Activated T-helper 1 cell treated with anti-CD3 and anti-CD28 coated beads, Interleukin-12 subunit alpha, Interleukin-12 subunit beta, Interleukin-2, Interleukin-4 antibody, amounts not matched to agents 30 ng/mL and 10 ng/mL and 1 ng/mL, durations not matched to agents 14 hours and 24 hours and 36 hours (primary cell): ENCODE measurements around the gene LIMD2. TPM values are rescaled to one million over a fixed set of nuclear protein-coding genes. Genes with fewer than 3 reads are reported as not detected.

Experiments
- DNase-seq: peaks from one replicate; pipeline ENCODE4 v3.0.0; 2021; ENCODE audit warnings: low spot score
- H3K27ac Mint-ChIP-seq: one replicate; pipeline ENCODE4 v1.8.0; 2021; ENCODE audit warnings: mild to moderate bottlenecking, mixed read lengths
- H3K27me3 Mint-ChIP-seq: one replicate; pipeline ENCODE4 v1.8.0; 2022; ENCODE audit warnings: mild to moderate bottlenecking, moderate library complexity, mixed read lengths; ENCODE audit not compliant: insufficient read depth
- H3K36me3 Mint-ChIP-seq: one replicate; pipeline ENCODE4 v1.8.0; 2021; ENCODE audit warnings: low read depth, mixed read lengths
- H3K4me1 Mint-ChIP-seq: one replicate; pipeline ENCODE4 v1.8.0; 2021; ENCODE audit warnings: low read depth, mixed read lengths
- H3K4me3 Mint-ChIP-seq: one replicate; pipeline ENCODE4 v1.8.0; 2021; ENCODE audit warnings: mild to moderate bottlenecking, moderate library complexity, mixed read lengths
- H3K9me3 Mint-ChIP-seq: one replicate; pipeline ENCODE4 v1.8.0; 2021; ENCODE audit warnings: mixed read lengths
- intact Hi-C: fragments of 100-400 bp; cut with micrococcal nuclease; formaldehyde crosslinking; loops from one replicate; pipeline ENCODE4 v1.15.1; 2024
- total RNA-seq: library from RNA; stranded (reverse); gene quantifications from 2 replicates; pipeline ENCODE4 v1.2.3, GENCODE V29; 2022

Gene LIMD2
- total RNA-seq, 1 donor from 2014 or later, result 228 TPM

DNA sequence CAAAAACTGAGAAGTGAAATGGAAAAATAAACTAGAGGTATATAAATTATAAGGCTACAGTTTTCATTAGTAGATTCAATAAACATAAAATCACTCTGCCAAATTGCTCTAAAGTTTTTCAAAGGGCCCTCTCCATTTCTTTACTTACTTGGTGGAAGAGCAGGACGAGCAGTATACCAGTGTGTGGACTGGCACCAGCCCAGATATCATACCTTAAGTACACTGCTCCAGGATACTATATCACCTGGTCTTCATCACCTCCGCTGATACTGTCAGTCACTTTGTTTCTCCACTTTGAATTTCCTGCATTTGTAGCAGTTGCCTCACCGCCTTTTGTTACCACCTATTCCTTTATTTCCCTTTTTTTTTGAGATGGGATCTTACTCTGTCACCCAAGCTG, 40.1 kb downstream of the LIMD2 start:
- no peaks in the 10 kb centered on the region for H3K27me3 Mint-ChIP-seq
- H3K36me3 Mint-ChIP-seq, result peaks cover 27% of the 10 kb centered on the region
- intact Hi-C loops, result no loop called here
- H3K4me1 Mint-ChIP-seq, result no peaks in the 10 kb centered on the region
- H3K9me3 Mint-ChIP-seq, result no peaks in the 10 kb centered on the region
- H3K27ac Mint-ChIP-seq, result no peak overlapping the region
- DNase-seq, result no peak
- H3K4me3 Mint-ChIP-seq, result no peak overlapping the region

DNA sequence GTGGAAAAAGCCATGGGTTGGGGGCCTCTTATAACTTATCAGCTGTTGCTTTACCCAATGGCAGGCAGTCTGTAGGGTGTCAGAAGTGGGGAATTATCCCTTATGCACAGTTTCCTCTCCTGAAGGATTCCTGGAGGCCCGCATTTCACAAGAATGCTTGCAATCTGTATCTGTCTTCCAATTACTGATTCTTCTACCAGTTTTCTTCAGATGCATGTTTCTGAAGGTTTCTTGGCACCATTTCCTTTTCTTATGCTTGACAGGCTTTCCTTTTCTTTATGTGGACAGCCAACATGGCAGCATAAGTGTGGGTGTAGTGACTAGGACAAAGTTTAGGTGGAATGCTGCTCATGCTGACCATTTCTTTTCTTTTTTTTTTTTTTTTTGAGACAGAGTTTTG, 41.6 kb downstream of the LIMD2 start:
- Mint-ChIP-seq H3K9me3 (no peaks in the 10 kb centered on the region), H3K27me3 (no peaks in the 10 kb centered on the region), H3K4me1 (no peaks in the 10 kb centered on the region), H3K4me3 (no peak overlapping the region), H3K36me3 (peaks cover 26% of the 10 kb centered on the region), H3K27ac (no peak overlapping the region)
- intact Hi-C loops, result no loop called here
- DNase-seq, result no peak

DNA sequence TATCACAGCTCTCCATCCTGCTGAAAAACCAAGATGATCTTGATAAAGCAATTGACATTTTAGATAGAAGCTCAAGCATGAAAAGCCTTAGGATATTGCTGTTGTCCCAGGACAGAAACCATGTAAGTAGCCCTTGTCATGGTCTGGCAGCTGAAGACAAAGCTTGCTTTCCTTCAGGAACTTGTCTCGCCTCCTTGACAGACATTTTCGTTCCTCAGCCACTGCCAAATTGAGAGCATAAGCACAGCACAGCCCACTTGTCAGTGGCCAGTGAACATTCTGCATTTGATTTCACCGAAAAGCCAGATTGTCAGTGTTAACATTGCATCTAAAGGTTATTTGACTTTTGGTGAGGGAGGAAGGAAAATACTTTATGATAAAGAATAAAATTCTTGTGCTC, 42.1 kb downstream of the LIMD2 start:
- Mint-ChIP-seq H3K4me3 (no peak overlapping the region), H3K27ac (no peak overlapping the region), H3K27me3 (no peaks in the 10 kb centered on the region), H3K4me1 (no peaks in the 10 kb centered on the region), H3K36me3 (peaks cover 30% of the 10 kb centered on the region), H3K9me3 (no peaks in the 10 kb centered on the region)
- intact Hi-C loops, result no loop called here
- no peak for DNase-seq

DNA sequence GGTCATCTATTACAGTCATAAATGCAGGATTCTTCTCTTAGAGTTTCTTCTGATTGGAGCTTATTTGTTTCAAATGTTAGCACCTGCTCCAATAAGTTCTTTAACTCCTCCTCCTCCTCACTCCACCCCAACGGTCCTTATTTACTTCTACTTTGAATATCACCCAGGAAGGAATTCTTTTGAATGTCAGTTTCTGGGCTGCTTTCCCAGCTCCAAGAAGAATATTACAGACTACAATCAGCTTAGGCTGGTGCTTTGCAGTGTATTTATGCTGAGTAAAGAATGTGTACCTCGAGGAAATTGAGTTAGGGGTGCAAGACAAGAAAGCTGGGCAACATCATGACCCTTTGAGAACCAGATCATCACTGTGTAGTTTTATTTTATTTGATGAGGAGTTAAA, 46.9 kb downstream of the LIMD2 start:
- Mint-ChIP-seq H3K4me1 (peaks cover 7% of the 10 kb centered on the region), H3K27ac (no peak overlapping the region), H3K36me3 (peaks cover 34% of the 10 kb centered on the region), H3K4me3 (no peak overlapping the region), H3K9me3 (no peaks in the 10 kb centered on the region), H3K27me3 (no peaks in the 10 kb centered on the region)
- no peak for DNase-seq
- intact Hi-C loops, result no loop called here

DNA sequence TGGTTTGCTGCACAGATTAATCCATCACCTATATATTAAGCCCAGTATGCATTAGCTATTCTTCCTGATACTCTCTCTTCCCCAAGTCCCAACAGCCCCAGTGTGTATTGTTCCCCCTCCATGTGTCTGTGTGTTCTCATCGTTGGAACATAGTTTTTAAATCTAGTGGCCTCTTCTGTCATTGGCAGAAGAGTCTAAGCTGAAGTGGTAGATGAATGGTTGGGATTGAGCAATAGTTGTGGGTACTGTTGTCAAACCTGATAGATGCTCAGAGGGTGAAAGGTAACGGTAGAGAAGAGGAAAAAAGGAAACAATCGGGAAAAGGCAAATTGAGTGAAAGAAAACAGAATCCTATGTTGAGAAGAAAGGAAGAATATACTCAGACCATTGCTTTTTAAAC, 47.8 kb downstream of the LIMD2 start:
- H3K27me3 Mint-ChIP-seq, result no peaks in the 10 kb centered on the region
- intact Hi-C loops, result no loop called here
- H3K9me3 Mint-ChIP-seq, result no peaks in the 10 kb centered on the region
- H3K36me3 Mint-ChIP-seq, result peaks cover 28% of the 10 kb centered on the region
- DNase-seq, result no peak
- H3K27ac Mint-ChIP-seq, result no peak overlapping the region
- peaks cover 8% of the 10 kb centered on the region for H3K4me1 Mint-ChIP-seq
- H3K4me3 Mint-ChIP-seq, result no peak overlapping the region

DNA sequence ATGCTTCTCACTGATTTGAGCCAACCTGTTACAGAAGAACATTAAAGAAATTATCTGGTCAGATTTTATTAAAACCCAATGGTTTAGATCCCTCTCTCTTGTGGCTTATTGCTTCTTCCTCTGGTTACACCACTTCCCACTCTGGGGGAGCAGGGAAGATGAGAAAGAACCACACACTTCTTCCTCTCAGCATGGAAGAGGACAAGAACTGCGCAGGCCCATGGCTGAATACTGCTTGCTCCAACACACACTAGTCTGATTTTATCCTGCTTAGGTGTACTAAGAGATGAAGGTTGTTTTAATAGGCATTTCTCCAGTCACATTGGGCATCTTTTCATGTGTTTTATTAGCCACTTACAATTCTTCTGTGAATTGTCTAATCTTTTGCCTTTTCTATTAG, 50.1 kb downstream of the LIMD2 start:
- Mint-ChIP-seq H3K27ac (no peak overlapping the region), H3K9me3 (no peaks in the 10 kb centered on the region), H3K4me1 (peaks cover 19% of the 10 kb centered on the region), H3K36me3 (peaks cover 22% of the 10 kb centered on the region), H3K4me3 (no peak overlapping the region), H3K27me3 (no peaks in the 10 kb centered on the region)
- DNase-seq, result no peak
- intact Hi-C loops, result no loop called here

DNA sequence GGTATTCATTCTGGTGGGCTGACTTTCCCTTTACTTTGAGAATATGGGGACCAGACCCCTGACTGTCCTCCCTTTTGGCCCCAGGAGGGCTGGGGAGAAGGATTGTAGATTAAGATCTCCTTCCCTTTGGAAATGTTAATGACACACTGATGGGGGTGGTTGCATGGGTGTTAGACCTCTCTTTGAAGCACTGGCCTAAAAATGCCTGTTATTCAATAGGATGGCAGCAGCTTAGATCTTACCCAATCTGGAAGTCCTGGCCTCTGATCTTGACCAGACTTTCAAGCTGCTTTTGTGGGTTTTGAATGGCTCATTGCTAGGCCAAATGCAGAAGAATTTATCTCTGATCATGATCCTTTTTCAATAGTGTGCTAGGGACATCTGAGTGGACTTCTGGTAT, 52.0 kb downstream of the LIMD2 start:
- Mint-ChIP-seq H3K36me3 (peaks cover 14% of the 10 kb centered on the region), H3K9me3 (no peaks in the 10 kb centered on the region), H3K27ac (no peak overlapping the region), H3K27me3 (no peaks in the 10 kb centered on the region), H3K4me3 (no peak overlapping the region), H3K4me1 (peaks cover 19% of the 10 kb centered on the region)
- DNase-seq, result no peak
- intact Hi-C loops, result no loop called here

DNA sequence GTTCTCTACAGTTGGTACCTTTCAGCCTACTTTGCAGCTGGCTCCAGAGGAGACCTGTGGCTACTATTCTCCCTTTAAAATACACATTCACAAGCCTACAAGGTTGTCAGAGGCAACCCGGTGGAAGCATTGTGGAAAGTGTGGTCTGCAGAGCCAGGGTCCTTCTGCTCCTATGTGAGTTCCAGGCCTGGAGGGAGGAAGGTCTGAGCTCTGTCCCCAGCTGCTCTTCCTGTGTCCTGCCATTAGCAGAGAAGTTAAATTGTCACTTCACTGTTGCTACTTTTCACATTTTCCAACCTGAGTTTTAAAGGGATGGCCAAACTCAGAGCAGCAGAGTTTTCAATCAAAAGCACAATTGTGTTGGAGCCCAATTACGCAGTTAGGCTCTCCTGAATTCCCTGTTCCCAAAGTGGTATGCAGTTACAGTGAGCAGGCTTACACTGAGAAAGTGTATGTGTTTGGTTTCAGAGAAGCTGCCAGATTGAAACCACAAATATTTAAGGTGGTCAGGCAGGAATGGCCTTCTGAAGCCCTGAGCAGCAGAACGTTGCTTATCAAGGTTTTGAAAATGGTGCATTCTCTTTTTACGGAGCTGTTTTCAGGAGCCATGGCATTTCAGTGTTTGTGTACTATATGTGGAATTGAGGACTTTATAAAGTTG, 52.7 kb downstream of the LIMD2 start:
- Mint-ChIP-seq H3K4me3 (no peak overlapping the region), H3K9me3 (no peaks in the 10 kb centered on the region), H3K27ac (no peak overlapping the region), H3K4me1 (peaks cover 19% of the 10 kb centered on the region), H3K27me3 (no peaks in the 10 kb centered on the region), H3K36me3 (peaks cover 9% of the 10 kb centered on the region)
- intact Hi-C loops, result no loop called here
- DNase-seq, result no peak

DNA sequence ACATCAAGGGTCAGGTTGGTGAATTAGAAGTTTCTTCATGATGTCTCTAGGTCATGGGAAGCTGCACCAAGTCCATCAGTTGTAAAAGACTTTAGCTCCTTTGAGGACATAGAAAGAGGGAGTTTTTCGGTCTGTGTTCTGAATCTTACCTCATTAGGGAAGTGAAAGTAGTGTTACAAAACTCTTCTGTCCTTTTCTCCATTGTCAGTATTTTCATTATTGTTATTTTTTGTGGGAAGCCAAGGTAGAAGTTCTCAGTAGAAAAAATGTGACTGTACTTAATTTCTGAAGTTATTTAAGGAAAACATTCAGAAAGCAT, 53.5 kb downstream of the LIMD2 start:
- Mint-ChIP-seq H3K4me1 (peaks cover 19% of the 10 kb centered on the region), H3K27ac (no peak overlapping the region), H3K9me3 (no peaks in the 10 kb centered on the region), H3K4me3 (no peak overlapping the region), H3K36me3 (peaks cover 6% of the 10 kb centered on the region), H3K27me3 (no peaks in the 10 kb centered on the region)
- intact Hi-C loops, result no loop called here
- no peak for DNase-seq

Other genes starting within 250 kb of the LIMD2 start
- gene ACE, start 223.1 kb downstream of the LIMD2 start, total RNA-seq, result 0.36 and 0.59 TPM in 2 replicates
- gene KCNH6, start 176.8 kb downstream of the LIMD2 start, total RNA-seq, result not detected in 2 replicates
- 116 and 121 TPM in 2 replicates for gene DCAF7, start 149.6 kb downstream of the LIMD2 start, total RNA-seq
- gene TACO1, start 99.2 kb downstream of the LIMD2 start, total RNA-seq, result 30.8 and 32.0 TPM in 2 replicates
- gene MAP3K3, start 77.7 kb downstream of the LIMD2 start, total RNA-seq, result 27.9 and 29.6 TPM in 2 replicates
- 59.1 and 59.4 TPM in 2 replicates for gene STRADA, start 41.7 kb upstream of the LIMD2 start, total RNA-seq
- gene CCDC47, start 73.5 kb upstream of the LIMD2 start, total RNA-seq, result 74.8 and 79.2 TPM in 2 replicates
- gene DDX42, start 74.0 kb upstream of the LIMD2 start, total RNA-seq, result 147 and 149 TPM in 2 replicates
- 185 and 195 TPM in 2 replicates for gene PSMC5, start 127.3 kb upstream of the LIMD2 start, total RNA-seq
- gene FTSJ3, start 127.5 kb upstream of the LIMD2 start, total RNA-seq, result 95.6 and 100 TPM in 2 replicates
- gene SMARCD2, start 142.6 kb upstream of the LIMD2 start, total RNA-seq, result 116 TPM in 2 replicates
- gene CSH2, start 173.6 kb upstream of the LIMD2 start, total RNA-seq, result not detected in 2 replicates
- not detected in 2 replicates for gene GH2, start 181.8 kb upstream of the LIMD2 start, total RNA-seq
- not detected in 2 replicates for gene CSH1, start 196.4 kb upstream of the LIMD2 start, total RNA-seq
- gene CSHL1, start 211.1 kb upstream of the LIMD2 start, total RNA-seq, result not detected in 2 replicates
- gene GH1, start 218.7 kb upstream of the LIMD2 start, total RNA-seq, result not detected in 2 replicates
- 28.9 and 31.8 TPM in 2 replicates for gene CD79B, start 232.2 kb upstream of the LIMD2 start, total RNA-seq